Astrocyte (in vitro differentiated cells and primary cell): ENCODE data around the gene NCAPG.

ENCODE experiments used
- EZH2 ChIP-seq: IDR thresholded peaks from 2 replicates; pipeline ENCODE4 v1.6.1; 2012; ENCODE audit warnings: mild to moderate bottlenecking, low read length, inconsistent platforms; ENCODE audit not compliant: insufficient read depth
- TF ChIP-seq, protein P1 (sequence below): IDR thresholded peaks from 2 replicates; pipeline ENCODE4 v1.5.1; 2011; ENCODE audit warnings: low read depth, mild to moderate bottlenecking, inconsistent platforms, low read length, moderate library complexity; ENCODE audit not compliant: insufficient read depth

DNA sequence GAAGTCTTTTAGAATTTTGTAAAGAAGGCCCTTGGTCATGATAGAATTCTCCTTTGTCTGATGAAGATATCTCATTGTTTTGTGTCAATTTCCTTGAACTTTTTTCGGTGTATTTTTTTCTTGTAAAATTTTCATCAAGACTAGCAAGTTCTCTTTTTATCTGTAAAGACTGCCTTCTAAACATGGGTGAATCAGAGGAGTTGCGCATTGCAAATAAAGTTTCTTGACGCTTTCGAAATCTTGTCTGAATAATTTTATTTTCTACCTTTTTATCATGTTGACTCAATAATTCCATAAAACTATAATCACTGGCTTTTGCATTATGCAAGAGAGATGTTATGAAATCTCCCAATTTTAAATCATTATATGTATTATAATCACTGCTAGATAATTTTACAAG, 66.2 kb downstream of the NCAPG start:
- TF ChIP-seq, protein P1, sequence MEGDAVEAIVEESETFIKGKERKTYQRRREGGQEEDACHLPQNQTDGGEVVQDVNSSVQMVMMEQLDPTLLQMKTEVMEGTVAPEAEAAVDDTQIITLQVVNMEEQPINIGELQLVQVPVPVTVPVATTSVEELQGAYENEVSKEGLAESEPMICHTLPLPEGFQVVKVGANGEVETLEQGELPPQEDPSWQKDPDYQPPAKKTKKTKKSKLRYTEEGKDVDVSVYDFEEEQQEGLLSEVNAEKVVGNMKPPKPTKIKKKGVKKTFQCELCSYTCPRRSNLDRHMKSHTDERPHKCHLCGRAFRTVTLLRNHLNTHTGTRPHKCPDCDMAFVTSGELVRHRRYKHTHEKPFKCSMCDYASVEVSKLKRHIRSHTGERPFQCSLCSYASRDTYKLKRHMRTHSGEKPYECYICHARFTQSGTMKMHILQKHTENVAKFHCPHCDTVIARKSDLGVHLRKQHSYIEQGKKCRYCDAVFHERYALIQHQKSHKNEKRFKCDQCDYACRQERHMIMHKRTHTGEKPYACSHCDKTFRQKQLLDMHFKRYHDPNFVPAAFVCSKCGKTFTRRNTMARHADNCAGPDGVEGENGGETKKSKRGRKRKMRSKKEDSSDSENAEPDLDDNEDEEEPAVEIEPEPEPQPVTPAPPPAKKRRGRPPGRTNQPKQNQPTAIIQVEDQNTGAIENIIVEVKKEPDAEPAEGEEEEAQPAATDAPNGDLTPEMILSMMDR = no peak
- TF ChIP-seq EZH2 = no peak
